ENCODE data around the gene FRMD4B. TPM values are rescaled to one million over a fixed set of nuclear protein-coding genes. Genes with fewer than 3 reads are reported as not detected.
A peak's percentile ranks its signal among the peaks of the same experiment; 100 is the strongest.

FRMD4B gene
- total and polyA plus RNA-seq, 9 donors = 4.2 to 42.0 (median 16.3) TPM

- intact Hi-C loops (cut with DNase I) = no loop called here
- DNase-seq = no peak
- H3K9me3 ChIP-seq = no peaks in the 10 kb centered on the region
- H3K27me3 ChIP-seq = no peaks in the 10 kb centered on the region
- H3K4me3 ChIP-seq = no peak overlapping the region
- no peaks in the 10 kb centered on the region for H3K36me3 ChIP-seq
- peak overlapping the region in 1 of 2 donors; percentile 8 for H3K27ac ChIP-seq
- 25 to 36% (median 30%) methylated on average over 4 of the region's 4 CpGs for WGBS, 3 donors
- no peak for TF ChIP-seq CTCF (IDR thresholded peaks at IDR 0.05)
- TF ChIP-seq EP300 (IDR thresholded peaks at IDR 0.05) = no peak
- no peak for TF ChIP-seq POLR2A (IDR thresholded peaks at IDR 0.05)
- H3K4me1 ChIP-seq (ENCODE audit: insufficient read depth) = no peaks in the 10 kb centered on the region
Observed at GRCh38 chr3:69174871-69175737, 210.8 kb downstream of the FRMD4B start.

- H3K27me3 ChIP-seq = no peaks in the 10 kb centered on the region
- no peaks in the 10 kb centered on the region for H3K9me3 ChIP-seq
- no peak overlapping the region for H3K4me3 ChIP-seq
- no peaks in the 10 kb centered on the region for H3K4me1 ChIP-seq (ENCODE audit: insufficient read depth)
- intact Hi-C loops (cut with DNase I) = no loop called here
- no peak for DNase-seq
- 39 to 51% (median 40%) methylated on average over 2 of the region's 2 CpGs for WGBS, 3 donors
- no peaks in the 10 kb centered on the region for H3K36me3 ChIP-seq
- TF ChIP-seq POLR2A (IDR thresholded peaks at IDR 0.05) (no peak), CTCF (IDR thresholded peaks at IDR 0.05) (no peak), EP300 (IDR thresholded peaks at IDR 0.05) (no peak)
- peak overlapping the region in 1 of 2 donors; percentile 8 for H3K27ac ChIP-seq
Observed at GRCh38 chr3:69174445-69174844, 211.4 kb downstream of the FRMD4B start.

DNA sequence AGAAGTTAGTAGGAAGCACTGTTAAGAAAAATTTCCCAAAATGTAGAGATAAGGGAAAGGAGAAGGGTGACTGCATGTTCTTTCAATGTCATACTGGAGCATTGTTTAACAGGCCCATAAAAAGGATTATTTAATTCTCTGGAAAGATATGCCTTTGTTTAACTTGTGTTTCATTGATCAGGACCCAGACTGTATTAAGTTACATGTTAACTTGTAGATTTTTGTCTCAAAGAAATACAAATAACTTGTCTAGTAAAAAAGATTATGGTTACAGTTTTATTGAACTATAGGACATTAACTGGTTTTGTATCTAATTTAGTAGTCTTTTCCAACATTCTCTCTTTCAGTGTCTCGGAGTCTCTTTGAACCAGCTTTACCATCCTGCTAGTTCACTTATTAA lies 213.8 kb downstream of the FRMD4B start:
- intact Hi-C loops (cut with DNase I) = no loop called here
- no peak for DNase-seq
- Histone ChIP-seq H3K4me1 (ENCODE audit: insufficient read depth) (no peaks in the 10 kb centered on the region), H3K9me3 (no peaks in the 10 kb centered on the region), H3K4me3 (no peak overlapping the region), H3K27ac (no peak overlapping the region), H3K36me3 (no peaks in the 10 kb centered on the region), H3K27me3 (no peaks in the 10 kb centered on the region)
- no peak for TF ChIP-seq EP300 (IDR thresholded peaks at IDR 0.05)
- TF ChIP-seq CTCF (IDR thresholded peaks at IDR 0.05) = no peak
- no peak for TF ChIP-seq POLR2A (IDR thresholded peaks at IDR 0.05)
- 94 to 98% (median 95%) methylated on average over 1 of the region's 1 CpG for WGBS, 3 donors

DNA sequence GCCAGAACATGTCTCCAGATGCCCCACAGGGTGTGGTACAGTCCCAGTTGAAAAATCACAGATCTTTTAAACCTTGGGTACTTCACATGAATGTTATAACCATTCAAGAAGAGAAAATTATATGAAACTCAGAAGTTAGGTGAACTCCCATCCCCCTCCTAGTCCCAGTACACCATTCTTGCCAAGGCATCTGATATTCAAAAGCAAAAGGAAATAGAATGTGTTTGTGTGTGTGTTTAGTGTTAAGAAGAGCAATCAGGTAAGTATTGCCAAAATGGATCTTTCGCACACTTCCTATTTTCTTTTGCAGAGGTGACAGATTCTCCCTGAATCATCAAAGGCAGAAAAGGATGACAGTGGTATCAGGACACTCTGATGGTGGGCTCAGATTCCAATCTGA lies 219.4 kb downstream of the FRMD4B start:
- H3K4me1 ChIP-seq (ENCODE audit: insufficient read depth) = no peaks in the 10 kb centered on the region
- no peak for DNase-seq
- H3K27ac ChIP-seq = no peak overlapping the region
- no peaks in the 10 kb centered on the region for H3K9me3 ChIP-seq
- H3K4me3 ChIP-seq = no peak overlapping the region
- H3K36me3 ChIP-seq = no peaks in the 10 kb centered on the region
- H3K27me3 ChIP-seq = no peaks in the 10 kb centered on the region
- intact Hi-C loops (cut with DNase I) = loop anchor here in 3 of 4 donors (10.0 kb wide), 3 partner anchors 138 to 258 kb away; no protein-coding TSS in a partner anchor
- 88 to 94% (median 93%) methylated on average over 1 of the region's 1 CpG for WGBS, 3 donors
- TF ChIP-seq CTCF (IDR thresholded peaks at IDR 0.05) (no peak), POLR2A (IDR thresholded peaks at IDR 0.05) (no peak), EP300 (IDR thresholded peaks at IDR 0.05) (no peak)

Data from ovary (tissue), 9 donors.